GM12872 (cell line): Measurements from ENCODE around the gene CCPG1.

ENCODE experiments used
- CTCF ChIP-seq: IDR thresholded peaks from 3 replicates; pipeline ENCODE4 v1.5.1; 2011; ENCODE audit warnings: low read depth, mild to moderate bottlenecking, low read length, moderate library complexity; ENCODE audit not compliant: insufficient read depth

Gene CCPG1

DNA sequence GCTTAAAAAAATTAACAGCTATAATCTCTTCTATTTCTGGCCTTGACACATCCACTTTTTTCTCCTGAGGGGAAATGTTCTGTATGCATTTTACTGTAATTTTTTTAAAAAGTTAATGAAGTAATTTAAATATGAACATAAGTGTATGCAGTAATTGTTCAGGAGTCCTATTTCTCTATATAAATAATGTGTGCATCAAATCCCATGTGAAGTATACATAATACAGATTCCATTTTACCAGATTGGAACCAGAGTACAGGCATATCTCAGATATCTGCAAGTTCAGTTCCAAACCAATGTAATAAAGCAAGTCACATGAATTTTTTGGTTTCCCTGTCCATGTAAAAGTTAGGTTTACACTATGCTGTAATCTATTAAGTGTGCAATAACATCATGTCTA, 26.6 kb downstream of the CCPG1 start:
- TF ChIP-seq CTCF, result no peak

GRCh38 chr15:55379095-55379494, 29.1 kb downstream of the CCPG1 start:
- TF ChIP-seq CTCF, result no peak

- TF ChIP-seq CTCF, result no peak
These were observed 35.3 kb downstream of the CCPG1 start for GRCh38 chr15:55372701-55373440.

DNA sequence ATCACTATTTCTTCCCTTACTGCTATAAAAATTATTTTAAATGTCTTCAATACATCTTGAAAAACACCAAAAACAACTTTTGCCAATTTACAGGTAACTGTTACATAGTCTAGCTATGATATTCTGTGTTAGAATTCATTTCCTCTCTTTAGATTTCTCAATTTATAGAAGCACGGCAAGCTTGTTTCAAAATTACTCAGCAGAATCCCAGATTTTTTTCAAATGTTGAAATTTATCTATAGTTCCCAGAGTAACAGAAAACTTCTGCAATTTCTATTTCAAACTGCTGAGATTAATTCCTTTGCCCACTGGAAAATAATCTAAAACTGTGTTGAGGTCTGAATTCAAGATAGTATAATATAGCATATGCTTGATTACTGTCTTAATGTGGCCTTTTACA, 41.2 kb downstream of the CCPG1 start:
- no peak for TF ChIP-seq CTCF

GRCh38 chr15:55362641-55363040, 45.5 kb downstream of the CCPG1 start:
- no peak for TF ChIP-seq CTCF

DNA sequence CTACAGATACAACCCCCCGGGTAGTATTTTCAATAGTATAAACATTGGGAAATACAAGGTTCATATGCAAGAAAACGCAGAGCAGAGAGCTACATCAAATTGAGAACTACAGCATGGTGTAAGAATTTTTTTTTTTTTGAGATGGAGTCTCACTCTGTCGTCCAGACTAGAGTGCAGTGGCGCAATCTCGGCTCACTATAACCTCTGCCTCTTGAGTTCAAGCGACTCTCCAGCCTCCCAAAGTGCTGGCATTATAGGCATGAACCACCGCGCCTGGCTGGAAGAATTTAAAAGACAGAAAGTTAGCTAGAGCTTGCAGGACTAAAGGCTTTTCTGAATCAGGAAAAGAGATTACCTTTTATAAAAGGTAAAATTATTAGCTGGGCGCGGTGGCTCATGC, 47.1 kb downstream of the CCPG1 start:
- TF ChIP-seq CTCF, result no peak

DNA sequence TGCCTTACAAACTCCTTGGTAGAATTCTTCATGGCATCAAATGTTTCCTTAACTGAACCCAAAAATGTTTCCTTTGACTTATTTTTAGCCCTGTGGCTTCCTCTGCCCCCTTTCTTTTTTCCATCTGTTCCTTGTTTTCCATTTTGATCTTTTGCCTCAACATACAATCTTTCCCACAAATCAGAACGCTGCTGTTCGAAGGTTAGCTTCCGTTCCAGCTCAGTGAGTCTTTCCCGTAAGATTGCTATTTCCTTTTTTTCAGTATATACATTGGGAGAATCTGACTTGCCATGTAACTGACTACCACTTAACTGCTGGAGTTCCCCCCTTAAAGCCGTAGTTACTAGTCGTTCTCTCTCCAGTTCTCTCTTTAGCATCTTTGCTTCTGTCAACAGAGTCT, 47.9 kb downstream of the CCPG1 start:
- TF ChIP-seq CTCF, result no peak
